Nephron (organoid): ENCODE results near the gene ORM1.

ENCODE experiments used
- H3K27ac Mint-ChIP-seq, 3 experiments: 2 replicates each; pipeline ENCODE4 v1.8.0; 2020; ENCODE audit warnings: mixed read lengths in 3 of 3, mild to moderate bottlenecking in 2 of 3, moderate library complexity in 1 of 3
- H3K27me3 Mint-ChIP-seq: 2 replicates; pipeline ENCODE4 v1.8.0; 2021; ENCODE audit warnings: low read depth, mild to moderate bottlenecking, moderate library complexity, mixed read lengths
- H3K36me3 Mint-ChIP-seq: 2 replicates; pipeline ENCODE4 v1.8.0; 2020; ENCODE audit warnings: low read depth, mixed read lengths
- H3K4me1 Mint-ChIP-seq: 2 replicates; pipeline ENCODE4 v1.8.0; 2020; ENCODE audit warnings: mixed read lengths
- H3K4me3 Mint-ChIP-seq, 3 experiments: 2 replicates each; pipeline ENCODE4 v1.8.0; 2020; ENCODE audit warnings: mild to moderate bottlenecking in 3 of 3, mixed read lengths in 3 of 3, moderate library complexity in 2 of 3
- H3K9me3 Mint-ChIP-seq: 2 replicates; pipeline ENCODE4 v1.8.0; 2020; ENCODE audit warnings: mixed read lengths
- TF ChIP-seq, protein P1 (sequence below), 3 experiments: fragments of 200-600 bp; sonication (generic); IDR thresholded peaks; one replicate each; pipeline ENCODE4 v1.5.0; 2021; ENCODE audit warnings: antibody characterized with exemption in 3 of 3; ENCODE audit not compliant: unreplicated experiment in 3 of 3

ORM1 gene

GRCh38 chr9:114362394-114362793 is 39.5 kb downstream of the ORM1 start:
- no peaks in the 10 kb centered on the region for H3K4me1 Mint-ChIP-seq
- no peaks in the 10 kb centered on the region for H3K27me3 Mint-ChIP-seq
- no peak overlapping the region for H3K4me3 Mint-ChIP-seq
- TF ChIP-seq, protein P1, sequence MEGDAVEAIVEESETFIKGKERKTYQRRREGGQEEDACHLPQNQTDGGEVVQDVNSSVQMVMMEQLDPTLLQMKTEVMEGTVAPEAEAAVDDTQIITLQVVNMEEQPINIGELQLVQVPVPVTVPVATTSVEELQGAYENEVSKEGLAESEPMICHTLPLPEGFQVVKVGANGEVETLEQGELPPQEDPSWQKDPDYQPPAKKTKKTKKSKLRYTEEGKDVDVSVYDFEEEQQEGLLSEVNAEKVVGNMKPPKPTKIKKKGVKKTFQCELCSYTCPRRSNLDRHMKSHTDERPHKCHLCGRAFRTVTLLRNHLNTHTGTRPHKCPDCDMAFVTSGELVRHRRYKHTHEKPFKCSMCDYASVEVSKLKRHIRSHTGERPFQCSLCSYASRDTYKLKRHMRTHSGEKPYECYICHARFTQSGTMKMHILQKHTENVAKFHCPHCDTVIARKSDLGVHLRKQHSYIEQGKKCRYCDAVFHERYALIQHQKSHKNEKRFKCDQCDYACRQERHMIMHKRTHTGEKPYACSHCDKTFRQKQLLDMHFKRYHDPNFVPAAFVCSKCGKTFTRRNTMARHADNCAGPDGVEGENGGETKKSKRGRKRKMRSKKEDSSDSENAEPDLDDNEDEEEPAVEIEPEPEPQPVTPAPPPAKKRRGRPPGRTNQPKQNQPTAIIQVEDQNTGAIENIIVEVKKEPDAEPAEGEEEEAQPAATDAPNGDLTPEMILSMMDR (IDR thresholded peaks at IDR 0.05; ENCODE audit: unreplicated experiment in 3 of 3): no peak
- H3K9me3 Mint-ChIP-seq: no peaks in the 10 kb centered on the region
- H3K36me3 Mint-ChIP-seq: peaks cover 63% of the 10 kb centered on the region
- no peak overlapping the region for H3K27ac Mint-ChIP-seq

GRCh38 chr9:114363424-114363823 is 40.5 kb downstream of the ORM1 start:
- Mint-ChIP-seq H3K4me1 (no peaks in the 10 kb centered on the region), H3K27me3 (no peaks in the 10 kb centered on the region), H3K27ac (no peak overlapping the region), H3K36me3 (peaks cover 60% of the 10 kb centered on the region), H3K4me3 (no peak overlapping the region), H3K9me3 (no peaks in the 10 kb centered on the region)
- TF ChIP-seq, protein P1 (IDR thresholded peaks at IDR 0.05; ENCODE audit: unreplicated experiment in 3 of 3): no peak

DNA sequence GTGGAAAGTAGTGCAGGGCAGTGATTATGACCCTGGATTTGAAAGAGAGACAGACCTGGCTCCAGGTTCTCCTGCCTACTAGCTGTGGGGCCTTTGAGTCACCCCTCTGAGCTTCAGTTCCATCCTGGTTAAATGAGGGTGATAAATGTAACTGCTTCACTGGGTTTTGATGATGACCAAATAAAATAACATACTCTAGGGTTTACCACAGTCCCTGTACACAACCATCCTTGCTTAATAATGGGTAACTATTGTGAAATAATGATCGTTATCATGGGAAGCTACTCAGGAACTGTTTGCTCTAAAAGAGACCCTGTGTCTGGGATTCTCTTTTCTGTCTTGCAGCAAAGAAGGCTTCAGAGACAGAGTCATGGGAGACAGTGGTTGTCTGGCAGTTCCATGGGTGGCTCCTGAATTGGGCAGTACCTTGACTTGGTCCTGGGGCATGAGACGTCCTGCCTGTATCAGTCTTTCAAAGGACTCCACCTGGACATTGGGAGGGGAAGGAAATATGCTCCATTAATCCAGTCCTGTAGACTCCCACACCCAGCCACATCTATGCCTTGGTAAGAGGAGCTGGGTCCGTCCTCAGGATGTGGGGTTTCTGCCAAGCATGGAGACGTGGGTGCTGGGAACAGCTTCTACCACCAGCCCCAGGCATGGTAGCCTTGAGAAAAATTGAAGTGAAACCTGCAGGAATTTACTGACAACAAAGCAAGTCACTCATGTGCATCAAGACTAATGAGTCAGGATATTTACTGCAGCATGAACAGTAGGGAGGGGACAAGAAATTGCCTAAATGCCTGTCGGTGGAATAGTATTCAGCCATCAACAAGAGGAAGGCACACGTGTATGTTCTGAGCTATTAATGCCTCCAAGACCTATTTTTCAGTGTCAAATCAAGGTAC is 41.5 kb downstream of the ORM1 start:
- Mint-ChIP-seq H3K27me3 (no peaks in the 10 kb centered on the region), H3K4me1 (no peaks in the 10 kb centered on the region), H3K4me3 (no peak overlapping the region), H3K27ac (no peak overlapping the region), H3K9me3 (no peaks in the 10 kb centered on the region), H3K36me3 (peaks cover 56% of the 10 kb centered on the region)
- TF ChIP-seq, protein P1 (IDR thresholded peaks at IDR 0.05; ENCODE audit: unreplicated experiment in 3 of 3): no peak

- TF ChIP-seq, protein P1 (IDR thresholded peaks at IDR 0.05; ENCODE audit: unreplicated experiment in 3 of 3): no peak
- Mint-ChIP-seq H3K4me3 (no peak overlapping the region), H3K4me1 (no peaks in the 10 kb centered on the region), H3K9me3 (no peaks in the 10 kb centered on the region), H3K27me3 (no peaks in the 10 kb centered on the region), H3K36me3 (peaks cover 54% of the 10 kb centered on the region), H3K27ac (no peak overlapping the region)
These were observed 42.3 kb downstream of the ORM1 start for GRCh38 chr9:114365194-114365593.

GRCh38 chr9:114366334-114367128 is 43.6 kb downstream of the ORM1 start:
- TF ChIP-seq, protein P1 (IDR thresholded peaks at IDR 0.05; ENCODE audit: unreplicated experiment in 3 of 3): no peak

More at GRCh38 chr9:114366334-114367128, 43.6 kb downstream of the ORM1 start:
- H3K27ac Mint-ChIP-seq: peak overlapping the region in 1 of 3 experiments; percentile 12
- no peak overlapping the region for H3K4me3 Mint-ChIP-seq
- no peaks in the 10 kb centered on the region for H3K9me3 Mint-ChIP-seq
- no peaks in the 10 kb centered on the region for H3K27me3 Mint-ChIP-seq
- H3K36me3 Mint-ChIP-seq: peaks cover 41% of the 10 kb centered on the region
- no peaks in the 10 kb centered on the region for H3K4me1 Mint-ChIP-seq
